ENCODE measurements around the gene PRKCA. TPM values are rescaled to one million over a fixed set of nuclear protein-coding genes. Genes with fewer than 3 reads are reported as not detected.
"Not testable (repeated sequence)": the region's sequence is repeated elsewhere in the genome, so short reads cannot be mapped to it uniquely, and the experiment has no call there.

Gene PRKCA
- polyA plus RNA-seq, 1 donor = 24.4 TPM

DNA sequence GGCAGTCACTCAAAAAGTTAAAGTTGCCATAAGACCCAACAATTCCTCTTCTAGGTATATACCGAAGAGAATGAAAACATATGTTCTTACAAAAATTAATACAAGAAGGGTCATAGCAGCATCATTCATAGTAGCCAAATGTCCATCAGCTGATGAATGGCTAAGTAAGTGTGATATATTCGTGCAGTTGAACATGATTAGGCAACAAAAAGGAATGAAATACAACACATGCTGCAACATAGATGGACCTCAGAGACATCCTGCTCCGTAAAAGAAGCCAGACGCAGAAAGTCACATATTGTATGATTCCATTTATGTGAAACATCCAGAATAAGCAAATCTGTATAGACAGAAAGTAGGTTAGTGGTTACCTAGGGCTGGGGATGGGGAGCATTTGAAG lies 303.1 kb downstream of the PRKCA start:
- H3K4me3 ChIP-seq (ENCODE audit: low read length) = no peak overlapping the region
- no peaks in the 10 kb centered on the region for H3K27me3 ChIP-seq (ENCODE audit: control insufficient read depth, insufficient read depth, low read length)
- 71% methylated on average over 3 of the region's 4 CpGs for WGBS (ENCODE audit: insufficient coverage, low lambda C conversion rate)
- peaks cover 2% of the 10 kb centered on the region for H3K4me1 ChIP-seq (ENCODE audit: control insufficient read depth, insufficient read depth, low read length)
- DNase-seq = no peak
- H3K27ac ChIP-seq (ENCODE audit: low read length) = no peak overlapping the region
- no peaks in the 10 kb centered on the region for H3K9me3 ChIP-seq (ENCODE audit: control insufficient read depth, low read depth, low read length)
- H3K36me3 ChIP-seq (ENCODE audit: control insufficient read depth, insufficient read depth, low read length) = no peaks in the 10 kb centered on the region

GRCh38 chr17:66610361-66611133 lies 308.1 kb downstream of the PRKCA start:
- Histone ChIP-seq H3K4me1 (ENCODE audit: control insufficient read depth, insufficient read depth, low read length) (no peaks in the 10 kb centered on the region), H3K9me3 (ENCODE audit: control insufficient read depth, low read depth, low read length) (no peaks in the 10 kb centered on the region), H3K36me3 (ENCODE audit: control insufficient read depth, insufficient read depth, low read length) (no peaks in the 10 kb centered on the region), H3K27me3 (ENCODE audit: control insufficient read depth, insufficient read depth, low read length) (no peaks in the 10 kb centered on the region), H3K27ac (ENCODE audit: low read length) (no peak overlapping the region), H3K4me3 (ENCODE audit: low read length) (no peak overlapping the region)
- peak in 1 of 2 donors; percentile 22 for DNase-seq
- WGBS (ENCODE audit: insufficient coverage, low lambda C conversion rate) = 40% methylated on average over 2 of the region's 9 CpGs

- H3K9me3 ChIP-seq (ENCODE audit: control insufficient read depth, low read depth, low read length) = no peaks in the 10 kb centered on the region
- no peaks in the 10 kb centered on the region for H3K4me1 ChIP-seq (ENCODE audit: control insufficient read depth, insufficient read depth, low read length)
- H3K27me3 ChIP-seq (ENCODE audit: control insufficient read depth, insufficient read depth, low read length) = no peaks in the 10 kb centered on the region
- H3K4me3 ChIP-seq (ENCODE audit: low read length) = no peak overlapping the region
- H3K27ac ChIP-seq (ENCODE audit: low read length) = no peak overlapping the region
- H3K36me3 ChIP-seq (ENCODE audit: control insufficient read depth, insufficient read depth, low read length) = no peaks in the 10 kb centered on the region
- no peak for DNase-seq
These were observed 309.0 kb downstream of the PRKCA start for GRCh38 chr17:66611397-66611796.

GRCh38 chr17:66612993-66613392 lies 310.6 kb downstream of the PRKCA start:
- H3K27ac ChIP-seq (ENCODE audit: low read length) = no peak overlapping the region
- H3K9me3 ChIP-seq (ENCODE audit: control insufficient read depth, low read depth, low read length) = no peaks in the 10 kb centered on the region
- no peaks in the 10 kb centered on the region for H3K27me3 ChIP-seq (ENCODE audit: control insufficient read depth, insufficient read depth, low read length)
- H3K4me1 ChIP-seq (ENCODE audit: control insufficient read depth, insufficient read depth, low read length) = no peaks in the 10 kb centered on the region
- no peaks in the 10 kb centered on the region for H3K36me3 ChIP-seq (ENCODE audit: control insufficient read depth, insufficient read depth, low read length)
- DNase-seq = no peak
- no peak overlapping the region for H3K4me3 ChIP-seq (ENCODE audit: low read length)
- WGBS (ENCODE audit: insufficient coverage, low lambda C conversion rate) = 80% methylated on average over 1 of the region's 4 CpGs

DNA sequence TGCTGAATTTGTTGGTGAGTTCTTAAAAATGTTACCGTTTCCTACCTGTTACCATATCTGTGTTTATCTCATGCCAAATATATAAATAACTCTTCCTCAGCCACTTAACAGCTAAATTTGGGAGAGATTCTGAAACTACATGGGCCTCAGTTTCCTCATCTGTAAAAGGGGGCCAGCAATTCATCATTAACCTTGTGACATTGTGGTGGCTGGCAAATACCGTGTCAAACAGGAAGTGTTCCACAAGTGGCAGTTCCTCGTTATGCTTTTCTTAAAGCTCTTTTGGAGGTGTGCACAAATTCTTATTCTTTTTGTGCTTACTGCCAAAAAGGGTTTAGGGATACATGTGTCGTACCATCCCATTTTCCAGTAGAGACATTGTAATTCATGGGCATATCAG lies 312.1 kb downstream of the PRKCA start:
- Histone ChIP-seq H3K27ac (ENCODE audit: low read length) (no peak overlapping the region), H3K36me3 (ENCODE audit: control insufficient read depth, insufficient read depth, low read length) (no peaks in the 10 kb centered on the region), H3K4me1 (ENCODE audit: control insufficient read depth, insufficient read depth, low read length) (no peaks in the 10 kb centered on the region), H3K9me3 (ENCODE audit: control insufficient read depth, low read depth, low read length) (no peaks in the 10 kb centered on the region), H3K4me3 (ENCODE audit: low read length) (no peak overlapping the region), H3K27me3 (ENCODE audit: control insufficient read depth, insufficient read depth, low read length) (no peaks in the 10 kb centered on the region)
- no peak for DNase-seq
- 100% methylated on average over 1 of the region's 4 CpGs for WGBS (ENCODE audit: insufficient coverage, low lambda C conversion rate)

GRCh38 chr17:66619206-66619605 lies 316.8 kb downstream of the PRKCA start:
- DNase-seq = no peak
- Histone ChIP-seq H3K27ac (ENCODE audit: low read length) (no peak overlapping the region), H3K4me3 (ENCODE audit: low read length) (no peak overlapping the region), H3K9me3 (ENCODE audit: control insufficient read depth, low read depth, low read length) (no peaks in the 10 kb centered on the region), H3K4me1 (ENCODE audit: control insufficient read depth, insufficient read depth, low read length) (no peaks in the 10 kb centered on the region), H3K36me3 (ENCODE audit: control insufficient read depth, insufficient read depth, low read length) (no peaks in the 10 kb centered on the region), H3K27me3 (ENCODE audit: control insufficient read depth, insufficient read depth, low read length) (no peaks in the 10 kb centered on the region)
- no CpG with 5 or more reads among the region's 6 CpGs for WGBS (ENCODE audit: insufficient coverage, low lambda C conversion rate)

DNA sequence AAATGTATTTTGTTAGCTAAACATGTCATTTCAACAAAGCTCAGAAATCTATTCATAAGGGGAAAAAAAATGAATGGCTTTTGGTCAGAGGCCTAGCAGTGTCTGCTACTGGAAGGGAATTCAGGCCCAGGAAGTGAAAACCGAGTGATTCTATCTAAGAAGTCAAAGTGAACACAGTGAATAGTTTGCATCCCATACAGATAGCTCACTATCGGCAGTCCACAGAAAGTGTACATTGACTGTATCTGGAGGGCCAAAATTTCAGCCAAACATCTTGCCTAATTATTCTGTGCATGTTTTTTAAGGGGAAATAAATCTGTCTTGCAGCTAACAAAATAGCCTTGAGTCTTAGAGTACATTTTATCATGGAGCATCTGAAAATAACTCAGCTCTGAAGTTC lies 318.1 kb downstream of the PRKCA start:
- Histone ChIP-seq H3K27me3 (ENCODE audit: control insufficient read depth, insufficient read depth, low read length) (no peaks in the 10 kb centered on the region), H3K27ac (ENCODE audit: low read length) (no peak overlapping the region), H3K9me3 (ENCODE audit: control insufficient read depth, low read depth, low read length) (no peaks in the 10 kb centered on the region), H3K4me3 (ENCODE audit: low read length) (no peak overlapping the region), H3K36me3 (ENCODE audit: control insufficient read depth, insufficient read depth, low read length) (no peaks in the 10 kb centered on the region), H3K4me1 (ENCODE audit: control insufficient read depth, insufficient read depth, low read length) (no peaks in the 10 kb centered on the region)
- no peak for DNase-seq
- WGBS (ENCODE audit: insufficient coverage, low lambda C conversion rate) = no CpG with 5 or more reads among the region's 2 CpGs

DNA sequence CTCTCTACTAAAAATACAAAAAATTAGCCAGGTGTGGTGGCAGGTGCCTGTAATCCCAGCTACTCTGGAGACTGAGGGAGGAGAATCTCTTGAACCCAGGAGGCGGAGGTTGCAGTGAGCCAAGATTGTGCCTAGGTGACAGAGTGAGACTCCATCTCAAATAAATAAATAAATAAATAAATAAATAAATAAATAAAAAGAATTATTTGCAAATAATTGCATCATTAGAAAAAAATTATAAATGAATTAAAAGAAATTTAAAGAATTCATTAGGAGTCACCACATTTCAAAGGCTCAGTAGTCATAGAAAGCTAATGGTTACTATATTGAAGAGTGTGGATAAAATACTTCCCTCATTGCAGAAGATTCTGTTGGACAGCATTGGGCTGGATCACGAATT lies 322.2 kb downstream of the PRKCA start:
- not testable (repeated sequence) for H3K27me3 ChIP-seq (ENCODE audit: control insufficient read depth, insufficient read depth, low read length); H3K9me3 ChIP-seq (ENCODE audit: control insufficient read depth, low read depth, low read length); H3K27ac ChIP-seq (ENCODE audit: low read length); H3K36me3 ChIP-seq (ENCODE audit: control insufficient read depth, insufficient read depth, low read length); H3K4me1 ChIP-seq (ENCODE audit: control insufficient read depth, insufficient read depth, low read length); DNase-seq; H3K4me3 ChIP-seq (ENCODE audit: low read length)
- 100% methylated on average over 1 of the region's 2 CpGs for WGBS (ENCODE audit: insufficient coverage, low lambda C conversion rate)

- no peaks in the 10 kb centered on the region for H3K9me3 ChIP-seq (ENCODE audit: control insufficient read depth, low read depth, low read length)
- no peak overlapping the region for H3K27ac ChIP-seq (ENCODE audit: low read length)
- H3K4me3 ChIP-seq (ENCODE audit: low read length) = no peak overlapping the region
- no peaks in the 10 kb centered on the region for H3K4me1 ChIP-seq (ENCODE audit: control insufficient read depth, insufficient read depth, low read length)
- no peaks in the 10 kb centered on the region for H3K27me3 ChIP-seq (ENCODE audit: control insufficient read depth, insufficient read depth, low read length)
- DNase-seq = peak in 1 of 2 donors; percentile 25
- H3K36me3 ChIP-seq (ENCODE audit: control insufficient read depth, insufficient read depth, low read length) = no peaks in the 10 kb centered on the region
- WGBS (ENCODE audit: insufficient coverage, low lambda C conversion rate) = 20% methylated on average over 1 of the region's 2 CpGs
These were observed 322.9 kb downstream of the PRKCA start for GRCh38 chr17:66625311-66625767.

DNA sequence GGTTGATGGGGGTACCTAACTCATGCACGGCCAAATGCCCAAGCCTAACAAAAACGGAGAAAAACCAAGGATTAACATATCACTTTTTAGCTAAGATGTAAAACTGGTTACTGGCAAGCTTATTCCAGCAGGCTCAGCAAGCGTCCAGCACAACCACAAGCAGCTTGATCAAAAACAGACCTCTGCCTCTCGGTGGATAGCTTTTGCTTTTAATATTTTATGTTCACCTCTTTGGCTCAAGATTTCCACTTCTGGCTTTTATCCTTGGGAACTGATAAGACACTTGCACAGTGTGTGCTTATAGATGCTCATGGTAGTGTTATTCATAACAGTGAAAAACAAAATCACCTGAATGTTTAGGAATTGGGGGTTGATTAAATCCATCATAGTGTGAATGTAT lies 325.6 kb downstream of the PRKCA start:
- no peaks in the 10 kb centered on the region for H3K36me3 ChIP-seq (ENCODE audit: control insufficient read depth, insufficient read depth, low read length)
- WGBS (ENCODE audit: insufficient coverage, low lambda C conversion rate) = 94% methylated on average over 2 of the region's 4 CpGs
- DNase-seq = no peak
- H3K4me1 ChIP-seq (ENCODE audit: control insufficient read depth, insufficient read depth, low read length) = no peaks in the 10 kb centered on the region
- H3K9me3 ChIP-seq (ENCODE audit: control insufficient read depth, low read depth, low read length) = no peaks in the 10 kb centered on the region
- H3K27me3 ChIP-seq (ENCODE audit: control insufficient read depth, insufficient read depth, low read length) = no peaks in the 10 kb centered on the region
- H3K4me3 ChIP-seq (ENCODE audit: low read length) = no peak overlapping the region
- no peak overlapping the region for H3K27ac ChIP-seq (ENCODE audit: low read length)

GRCh38 chr17:66629762-66630161 lies 327.3 kb downstream of the PRKCA start:
- no peaks in the 10 kb centered on the region for H3K4me1 ChIP-seq (ENCODE audit: control insufficient read depth, insufficient read depth, low read length)
- H3K9me3 ChIP-seq (ENCODE audit: control insufficient read depth, low read depth, low read length) = no peaks in the 10 kb centered on the region
- no peak overlapping the region for H3K27ac ChIP-seq (ENCODE audit: low read length)
- H3K4me3 ChIP-seq (ENCODE audit: low read length) = no peak overlapping the region
- DNase-seq = no peak
- H3K36me3 ChIP-seq (ENCODE audit: control insufficient read depth, insufficient read depth, low read length) = no peaks in the 10 kb centered on the region
- WGBS (ENCODE audit: insufficient coverage, low lambda C conversion rate) = 86% methylated on average over 1 of the region's 3 CpGs
- no peaks in the 10 kb centered on the region for H3K27me3 ChIP-seq (ENCODE audit: control insufficient read depth, insufficient read depth, low read length)

Data from large intestine (tissue), 3 donors.